EL (cell line): Measurements from ENCODE around the gene EIF1B.

Source experiments
- DNase-seq: peaks from one replicate; pipeline ENCODE4 v3.0.0-alpha.2; 2016

EIF1B gene

DNA sequence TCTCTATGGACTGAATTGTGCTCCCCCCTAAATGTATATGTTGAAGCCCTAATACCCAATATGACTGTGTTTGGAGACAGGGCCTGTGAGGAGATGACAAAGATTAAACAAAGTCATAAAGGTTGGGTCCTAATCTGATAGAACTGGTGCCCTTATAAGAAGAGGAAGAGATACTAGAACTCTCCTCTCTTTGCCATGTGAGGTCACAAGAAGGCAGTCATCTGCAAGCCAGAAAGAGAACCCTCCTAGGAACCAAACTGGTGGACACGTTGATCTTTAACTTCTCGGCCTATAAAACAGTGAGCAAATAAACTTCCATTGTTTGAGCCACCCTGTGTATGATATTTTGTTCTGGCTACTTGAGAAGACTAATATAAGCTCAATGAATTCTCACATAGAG lies 45.9 kb downstream of the EIF1B start:
- DNase-seq, result no peak

DNA sequence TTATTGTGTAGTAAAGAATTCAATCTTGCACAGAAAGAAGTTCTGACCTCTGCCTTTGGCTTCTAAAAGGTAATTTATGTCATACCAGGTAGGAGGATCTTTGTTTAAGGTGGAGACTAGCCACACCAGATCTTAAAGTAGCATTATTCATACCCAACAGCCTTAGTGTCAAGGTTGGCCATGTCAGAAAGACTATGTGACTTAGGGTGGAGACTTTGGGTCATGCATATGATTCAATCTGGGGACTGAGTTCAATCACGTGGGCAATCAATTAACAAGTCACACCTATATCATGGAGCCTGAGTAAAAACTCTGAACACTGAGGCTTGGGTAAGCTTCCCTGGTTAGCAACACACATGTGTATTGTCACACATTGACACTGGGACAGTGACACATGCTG lies 48.9 kb downstream of the EIF1B start:
- DNase-seq, result no peak
